ENCODE data around the gene PDZRN3.

PDZRN3 gene

GRCh38 chr3:73535931-73536330 is 88.8 kb downstream of the PDZRN3 start:
- FAIRE-seq, result no peak
- no peak for DNase-seq (ENCODE audit: extremely low spot score, insufficient read length, low read depth)

- DNase-seq (ENCODE audit: extremely low spot score, insufficient read length, low read depth) (no peak), FAIRE-seq (no peak)
Observed at GRCh38 chr3:73535137-73535536, 89.6 kb downstream of the PDZRN3 start.

- no peak for FAIRE-seq
Observed at GRCh38 chr3:73530022-73530396, 94.7 kb downstream of the PDZRN3 start.

GRCh38 chr3:73529308-73530021 is 95.3 kb downstream of the PDZRN3 start:
- FAIRE-seq, result no peak

More at GRCh38 chr3:73530022-73530396, 94.7 kb downstream of the PDZRN3 start:
- DNase-seq (ENCODE audit: extremely low spot score, insufficient read length, low read depth), result no peak

GRCh38 chr3:73525591-73525990 is 99.2 kb downstream of the PDZRN3 start:
- FAIRE-seq, result no peak
- DNase-seq (ENCODE audit: extremely low spot score, insufficient read length, low read depth), result no peak

More at GRCh38 chr3:73529308-73530021, 95.3 kb downstream of the PDZRN3 start:
- DNase-seq (ENCODE audit: extremely low spot score, insufficient read length, low read depth), result no peak

- FAIRE-seq (no peak), DNase-seq (ENCODE audit: extremely low spot score, insufficient read length, low read depth) (no peak)
Observed at GRCh38 chr3:73523661-73524060, 101.1 kb downstream of the PDZRN3 start.

- FAIRE-seq (no peak), DNase-seq (ENCODE audit: extremely low spot score, insufficient read length, low read depth) (no peak)
Observed at GRCh38 chr3:73521734-73522336, 102.9 kb downstream of the PDZRN3 start.

- FAIRE-seq, result no peak
- DNase-seq (ENCODE audit: extremely low spot score, insufficient read length, low read depth), result no peak
Observed at GRCh38 chr3:73520931-73521461, 103.7 kb downstream of the PDZRN3 start.

GRCh38 chr3:73516631-73517030 is 108.1 kb downstream of the PDZRN3 start:
- no peak for FAIRE-seq

GRCh38 chr3:73513260-73513659 is 111.5 kb downstream of the PDZRN3 start:
- DNase-seq (ENCODE audit: extremely low spot score, insufficient read length, low read depth) (no peak), FAIRE-seq (no peak)

More at GRCh38 chr3:73516631-73517030, 108.1 kb downstream of the PDZRN3 start:
- DNase-seq (ENCODE audit: extremely low spot score, insufficient read length, low read depth), result no peak

GRCh38 chr3:73511571-73512525 is 112.9 kb downstream of the PDZRN3 start:
- DNase-seq (ENCODE audit: extremely low spot score, insufficient read length, low read depth) (no peak), FAIRE-seq (no peak)

GRCh38 chr3:73510784-73511183 is 114.0 kb downstream of the PDZRN3 start:
- FAIRE-seq (no peak), DNase-seq (ENCODE audit: extremely low spot score, insufficient read length, low read depth) (no peak)

- FAIRE-seq (no peak), DNase-seq (ENCODE audit: extremely low spot score, insufficient read length, low read depth) (no peak)
Observed at GRCh38 chr3:73510334-73510733, 114.4 kb downstream of the PDZRN3 start.

GRCh38 chr3:73509816-73510215 is 114.9 kb downstream of the PDZRN3 start:
- DNase-seq (ENCODE audit: extremely low spot score, insufficient read length, low read depth) (no peak), FAIRE-seq (no peak)

- FAIRE-seq (no peak), DNase-seq (ENCODE audit: extremely low spot score, insufficient read length, low read depth) (no peak)
Observed at GRCh38 chr3:73509066-73509465, 115.7 kb downstream of the PDZRN3 start.

GRCh38 chr3:73508330-73508954 is 116.3 kb downstream of the PDZRN3 start:
- DNase-seq (ENCODE audit: extremely low spot score, insufficient read length, low read depth), result no peak
- peak; percentile 73 for FAIRE-seq

- DNase-seq (ENCODE audit: extremely low spot score, insufficient read length, low read depth) (no peak), FAIRE-seq (no peak)
Observed at GRCh38 chr3:73504852-73505251, 119.9 kb downstream of the PDZRN3 start.

GRCh38 chr3:73504239-73504638 is 120.5 kb downstream of the PDZRN3 start:
- FAIRE-seq, result no peak

GRCh38 chr3:73503781-73504180 is 121.0 kb downstream of the PDZRN3 start:
- FAIRE-seq (peak; percentile 9), DNase-seq (ENCODE audit: extremely low spot score, insufficient read length, low read depth) (no peak)

More at GRCh38 chr3:73504239-73504638, 120.5 kb downstream of the PDZRN3 start:
- no peak for DNase-seq (ENCODE audit: extremely low spot score, insufficient read length, low read depth)
